Measurements from ENCODE around the gene GNB1.

GNB1 gene

DNA sequence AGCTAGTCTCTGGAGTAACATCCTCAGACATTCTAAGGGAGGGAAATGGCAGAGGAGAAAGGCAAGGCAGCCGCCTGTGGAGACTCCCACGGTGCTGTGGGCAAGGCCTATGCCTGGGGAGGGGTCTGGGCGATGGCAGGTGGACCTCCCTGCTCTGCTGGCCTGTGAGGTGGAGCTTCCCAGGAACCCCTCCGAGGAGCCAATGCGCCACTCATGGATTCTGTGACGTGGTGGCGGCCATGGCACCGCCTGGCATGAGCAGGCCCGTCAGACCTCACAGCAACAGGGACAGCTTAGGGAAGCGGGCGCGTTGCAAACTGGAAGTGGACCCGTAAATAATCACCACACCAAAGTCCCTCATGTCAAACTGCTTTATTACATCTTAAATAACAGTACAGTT, 106.0 kb downstream of the GNB1 start:
- peak overlapping the region; percentile 100 for H3K27ac ChIP-seq
- no peak for TF ChIP-seq CTCF (conservative IDR thresholded peaks at IDR 0.05)

DNA sequence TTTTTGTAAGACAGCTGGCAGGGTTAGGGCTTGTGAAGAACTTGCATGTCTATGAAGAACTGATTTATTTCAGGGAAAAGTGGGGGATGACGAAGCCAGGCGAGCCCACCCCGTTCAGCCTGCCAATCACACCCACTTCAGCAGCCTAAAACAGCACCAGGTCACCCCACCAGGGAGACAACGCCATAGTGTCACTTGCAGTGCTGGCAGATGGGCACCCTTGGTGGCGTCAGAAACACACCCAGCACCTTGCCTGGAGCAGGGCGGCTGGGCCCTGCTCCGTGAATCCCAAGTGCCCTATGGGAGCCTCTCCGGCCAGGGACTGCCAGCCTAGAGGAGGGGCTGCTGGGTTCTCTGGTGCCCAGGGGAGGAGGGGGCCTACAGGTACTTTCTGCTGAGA, 107.6 kb downstream of the GNB1 start:
- peak overlapping the region; percentile 100 for H3K27ac ChIP-seq
- TF ChIP-seq CTCF (conservative IDR thresholded peaks at IDR 0.05): no peak

DNA sequence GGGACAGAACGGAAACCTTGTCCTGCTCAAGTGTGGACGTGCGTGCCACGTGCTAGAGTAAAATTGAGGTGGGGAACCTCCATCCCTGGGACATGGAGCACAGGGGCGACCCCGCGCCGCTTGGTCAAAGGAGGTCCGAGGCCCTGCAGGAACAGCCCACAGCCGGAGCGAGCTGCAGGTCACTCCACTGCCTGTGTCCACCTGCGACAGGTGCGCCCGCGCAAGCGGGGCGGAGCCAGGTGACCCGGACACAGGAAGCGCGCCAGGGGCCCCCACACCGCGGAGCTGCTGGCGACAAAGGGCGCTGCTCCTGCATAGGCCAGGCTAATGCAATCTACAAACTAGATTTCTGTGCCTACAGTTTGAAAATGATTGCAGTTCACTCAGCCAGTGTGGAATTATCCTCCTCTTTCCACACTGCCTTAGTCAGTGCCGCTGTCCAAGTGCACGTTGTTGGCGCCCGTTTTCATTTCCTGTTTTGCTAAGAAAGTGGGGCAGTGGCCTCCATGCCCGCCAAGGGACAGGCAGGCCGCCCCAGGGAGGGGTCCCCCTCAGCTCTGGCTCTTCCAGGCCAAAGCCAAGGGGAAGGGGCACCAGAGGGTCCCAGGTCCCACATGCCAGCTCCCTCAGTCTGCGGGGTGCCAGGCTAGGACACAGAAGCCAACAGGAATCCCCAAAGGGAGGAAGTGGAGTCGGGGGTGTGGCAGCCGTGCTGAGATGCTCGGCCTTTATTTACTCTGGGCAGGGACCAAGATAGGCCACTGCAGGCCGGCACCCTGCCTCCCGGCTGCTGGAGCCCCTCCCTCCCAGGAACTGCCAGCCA, 108.3 kb downstream of the GNB1 start:
- no peak for TF ChIP-seq CTCF (conservative IDR thresholded peaks at IDR 0.05)
- H3K27ac ChIP-seq: peak overlapping the region; percentile 100

DNA sequence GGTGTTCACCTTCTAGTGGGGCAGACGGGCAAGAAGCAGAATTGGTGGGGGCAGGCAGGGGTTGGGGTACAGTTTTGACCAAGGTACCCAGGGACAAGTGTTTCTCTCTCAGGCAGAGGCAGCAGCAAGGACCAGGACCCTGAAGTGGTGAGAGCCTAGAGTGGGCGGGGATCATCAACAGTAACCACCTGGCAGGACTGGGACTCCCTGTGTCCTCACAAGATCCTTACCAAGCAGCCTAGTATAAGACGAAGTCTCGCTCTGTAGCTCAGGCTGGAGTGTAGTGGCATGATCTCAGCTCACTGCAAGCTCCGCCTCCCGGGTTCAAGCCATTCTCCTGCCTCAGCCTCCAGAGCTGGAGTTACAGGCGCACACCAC, 109.4 kb downstream of the GNB1 start:
- no peak for TF ChIP-seq CTCF (conservative IDR thresholded peaks at IDR 0.05)
- H3K27ac ChIP-seq: peak overlapping the region; percentile 100

DNA sequence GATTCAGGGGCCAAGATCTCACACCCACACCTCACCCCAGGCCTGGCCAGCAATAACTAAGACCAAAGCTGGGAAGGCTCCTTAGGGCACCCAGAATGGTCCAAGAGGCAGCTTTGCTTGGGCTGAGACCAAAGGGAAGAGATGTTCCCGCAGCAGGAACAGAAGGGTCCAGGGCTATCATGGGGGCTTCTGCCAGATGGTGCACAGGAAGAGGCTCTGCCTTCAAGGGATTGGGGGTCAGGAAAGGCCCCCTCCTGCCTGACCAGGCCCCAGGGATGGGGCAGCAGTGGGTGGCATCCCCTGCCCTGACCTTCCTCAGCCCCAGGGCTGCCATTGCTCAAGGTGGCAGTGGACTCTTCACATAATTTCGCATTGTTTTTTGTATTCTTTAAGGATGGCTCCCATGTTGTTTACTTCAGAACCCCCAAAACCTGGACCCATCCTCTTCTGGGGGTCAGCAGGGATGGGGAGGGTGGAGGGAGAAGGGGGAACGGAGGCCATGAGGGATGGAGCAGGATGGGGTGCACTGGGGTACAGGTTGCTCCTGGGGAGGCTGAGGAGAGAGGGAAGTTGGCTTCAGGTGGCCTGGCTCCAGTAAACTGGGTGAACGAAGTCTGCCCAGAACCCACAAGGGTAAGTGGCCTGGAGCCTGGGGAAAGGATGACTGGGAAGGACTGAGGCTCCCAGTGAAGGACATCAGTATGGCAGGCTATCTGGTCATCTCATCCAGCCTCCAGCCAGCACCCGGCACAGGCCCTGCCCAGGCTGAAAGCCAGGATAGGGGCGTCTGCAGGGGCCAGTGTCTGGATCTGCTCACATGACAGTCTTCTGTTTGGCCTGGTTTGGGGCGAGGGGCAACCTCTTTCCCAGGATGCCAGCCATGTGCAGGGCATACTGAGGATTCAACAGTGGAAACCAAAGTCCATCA, 110.0 kb downstream of the GNB1 start:
- no peak for TF ChIP-seq CTCF (conservative IDR thresholded peaks at IDR 0.05)
- H3K27ac ChIP-seq: peak overlapping the region; percentile 100

GRCh38 chr1:1779691-1780597, 110.9 kb downstream of the GNB1 start:
- no peak for TF ChIP-seq CTCF (conservative IDR thresholded peaks at IDR 0.05)
- peak overlapping the region; percentile 100 for H3K27ac ChIP-seq

All from VCaP (cell line).